RWPE2 (cell line): ENCODE data around the gene CD93.

ENCODE experiments used
- ATAC-seq: fragments of 200-7000 bp; cut with Tn5 transposase; 3 replicates; pipeline ENCODE4 v1.9.1; 2021; ENCODE audit warnings: low read depth
- DNase-seq: peaks from one replicate; pipeline ENCODE4 v3.0.0-alpha.2; 2020; ENCODE audit warnings: low spot score
- H3K27ac ChIP-seq: fragments of 450-650 bp; 2 replicates; pipeline ENCODE4 v1.5.1; 2017; ENCODE audit warnings: mild to moderate bottlenecking; ENCODE audit not compliant: poor library complexity, severe bottlenecking
- H3K27me3 ChIP-seq: fragments of 250-450 bp; sonication (Bioruptor Pico); 2 replicates; pipeline ENCODE4 v1.5.1; 2021; ENCODE audit warnings: mild to moderate bottlenecking, moderate library complexity; ENCODE audit not compliant: insufficient read depth, poor library complexity, severe bottlenecking
- H3K36me3 ChIP-seq: fragments of 250-450 bp; sonication (Bioruptor Pico); 2 replicates; pipeline ENCODE4 v1.5.1; 2020; ENCODE audit warnings: low read depth, mild to moderate bottlenecking, moderate library complexity
- H3K4me1 ChIP-seq: fragments of 250-450 bp; sonication (Bioruptor Pico); 2 replicates; pipeline ENCODE4 v1.5.1; 2021; ENCODE audit warnings: mild to moderate bottlenecking, moderate library complexity; ENCODE audit not compliant: insufficient read depth, poor library complexity, severe bottlenecking
- H3K4me3 ChIP-seq: fragments of 250-450 bp; sonication (Bioruptor Pico); 2 replicates; pipeline ENCODE4 v1.5.1; 2021; ENCODE audit warnings: mild to moderate bottlenecking, moderate library complexity; ENCODE audit not compliant: severe bottlenecking
- H3K9me3 ChIP-seq: fragments of 250-450 bp; sonication (Bioruptor Pico); 2 replicates; pipeline ENCODE4 v1.5.1; 2021; ENCODE audit warnings: mild to moderate bottlenecking, moderate library complexity; ENCODE audit not compliant: severe bottlenecking
- TF ChIP-seq, protein P1 (sequence below): fragments of 450-650 bp; IDR thresholded peaks from one replicate; pipeline ENCODE4 v1.5.1; 2017; ENCODE audit warnings: mild to moderate bottlenecking, moderate library complexity; ENCODE audit not compliant: poor library complexity, severe bottlenecking

CD93 gene

GRCh38 chr20:23101696-23102406 is 15.7 kb upstream of the CD93 start:
- Histone ChIP-seq H3K4me1 (peaks cover 30% of the 10 kb centered on the region), H3K9me3 (no peaks in the 10 kb centered on the region), H3K4me3 (no peak overlapping the region), H3K27me3 (no peaks in the 10 kb centered on the region), H3K27ac (no peak overlapping the region), H3K36me3 (no peaks in the 10 kb centered on the region)
- DNase-seq (no peak), ATAC-seq (no peak)
- TF ChIP-seq, protein P1, sequence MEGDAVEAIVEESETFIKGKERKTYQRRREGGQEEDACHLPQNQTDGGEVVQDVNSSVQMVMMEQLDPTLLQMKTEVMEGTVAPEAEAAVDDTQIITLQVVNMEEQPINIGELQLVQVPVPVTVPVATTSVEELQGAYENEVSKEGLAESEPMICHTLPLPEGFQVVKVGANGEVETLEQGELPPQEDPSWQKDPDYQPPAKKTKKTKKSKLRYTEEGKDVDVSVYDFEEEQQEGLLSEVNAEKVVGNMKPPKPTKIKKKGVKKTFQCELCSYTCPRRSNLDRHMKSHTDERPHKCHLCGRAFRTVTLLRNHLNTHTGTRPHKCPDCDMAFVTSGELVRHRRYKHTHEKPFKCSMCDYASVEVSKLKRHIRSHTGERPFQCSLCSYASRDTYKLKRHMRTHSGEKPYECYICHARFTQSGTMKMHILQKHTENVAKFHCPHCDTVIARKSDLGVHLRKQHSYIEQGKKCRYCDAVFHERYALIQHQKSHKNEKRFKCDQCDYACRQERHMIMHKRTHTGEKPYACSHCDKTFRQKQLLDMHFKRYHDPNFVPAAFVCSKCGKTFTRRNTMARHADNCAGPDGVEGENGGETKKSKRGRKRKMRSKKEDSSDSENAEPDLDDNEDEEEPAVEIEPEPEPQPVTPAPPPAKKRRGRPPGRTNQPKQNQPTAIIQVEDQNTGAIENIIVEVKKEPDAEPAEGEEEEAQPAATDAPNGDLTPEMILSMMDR: no peak

DNA sequence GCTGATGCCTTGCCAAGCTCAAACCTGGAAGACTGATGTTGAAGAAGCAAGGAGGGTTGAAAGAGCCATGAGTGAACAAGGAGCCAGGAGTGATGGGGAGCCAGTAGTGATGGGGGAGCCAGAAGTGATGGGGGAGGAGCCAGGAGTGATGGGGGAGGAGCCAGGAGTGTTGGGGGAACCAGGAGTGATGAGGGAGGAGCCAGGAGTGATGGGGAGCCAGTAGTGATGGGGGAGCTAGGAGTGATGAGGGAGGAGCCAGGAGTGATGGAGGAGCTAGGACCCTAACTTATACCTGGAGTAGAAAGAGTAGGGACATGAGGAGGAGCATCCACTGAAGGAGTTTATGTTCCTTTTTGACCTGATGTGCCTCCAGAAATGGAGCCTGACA is 14.6 kb upstream of the CD93 start:
- H3K27me3 ChIP-seq: no peaks in the 10 kb centered on the region
- peak overlapping the region; percentile 66 for H3K27ac ChIP-seq
- ATAC-seq: no peak
- TF ChIP-seq, protein P1: no peak
- H3K4me1 ChIP-seq: peaks cover 30% of the 10 kb centered on the region
- no peak for DNase-seq
- no peaks in the 10 kb centered on the region for H3K9me3 ChIP-seq
- H3K4me3 ChIP-seq: no peak overlapping the region
- H3K36me3 ChIP-seq: no peaks in the 10 kb centered on the region

DNA sequence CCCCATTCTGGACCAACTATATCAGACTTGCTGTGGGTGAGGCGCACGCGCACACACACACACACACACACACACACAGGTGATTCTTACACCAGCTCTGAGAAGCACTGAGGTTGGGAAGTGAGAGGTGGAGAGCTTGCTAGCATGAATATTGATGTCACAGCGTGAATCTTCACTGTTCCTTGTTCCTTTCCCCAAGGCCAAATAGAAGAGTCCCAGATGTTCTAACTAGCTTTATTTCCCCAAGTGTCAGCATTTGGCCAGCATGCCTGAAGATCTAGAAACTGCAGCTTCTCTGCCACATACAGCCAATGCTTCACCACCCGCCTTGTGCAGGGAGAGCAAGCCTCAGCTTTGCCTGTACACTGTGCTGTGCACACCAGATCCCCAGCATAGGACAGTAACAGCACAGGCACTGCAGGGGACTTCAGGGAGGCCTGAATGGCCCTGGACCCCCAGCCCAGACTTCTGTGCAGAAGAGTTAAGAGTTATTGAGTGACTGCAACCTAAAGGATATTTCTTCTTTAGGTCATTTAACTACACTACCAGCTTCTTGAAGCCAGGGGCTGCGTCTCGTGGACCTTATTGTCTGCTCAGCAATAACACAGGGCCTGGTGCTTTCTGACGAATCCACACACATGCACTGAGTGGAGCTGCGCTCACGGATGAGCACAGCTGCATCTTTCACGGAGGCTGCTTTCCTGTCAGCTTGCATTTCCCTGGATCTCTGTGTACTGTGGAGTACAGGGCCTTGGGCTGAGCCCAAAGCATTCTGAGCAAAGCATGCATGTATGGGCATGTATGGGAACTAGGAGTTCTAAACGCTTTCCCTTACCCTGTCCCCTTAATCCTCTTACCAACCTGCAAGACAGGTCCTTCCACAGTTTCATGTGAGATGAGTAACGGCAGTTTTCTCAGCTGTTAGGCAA is 13.9 kb upstream of the CD93 start:
- no peak for DNase-seq
- no peak overlapping the region for H3K4me3 ChIP-seq
- H3K9me3 ChIP-seq: no peaks in the 10 kb centered on the region
- ATAC-seq: peak; percentile 99
- peak overlapping the region; percentile 66 for H3K27ac ChIP-seq
- H3K36me3 ChIP-seq: no peaks in the 10 kb centered on the region
- TF ChIP-seq, protein P1: no peak
- peaks cover 35% of the 10 kb centered on the region for H3K4me1 ChIP-seq
- H3K27me3 ChIP-seq: no peaks in the 10 kb centered on the region

DNA sequence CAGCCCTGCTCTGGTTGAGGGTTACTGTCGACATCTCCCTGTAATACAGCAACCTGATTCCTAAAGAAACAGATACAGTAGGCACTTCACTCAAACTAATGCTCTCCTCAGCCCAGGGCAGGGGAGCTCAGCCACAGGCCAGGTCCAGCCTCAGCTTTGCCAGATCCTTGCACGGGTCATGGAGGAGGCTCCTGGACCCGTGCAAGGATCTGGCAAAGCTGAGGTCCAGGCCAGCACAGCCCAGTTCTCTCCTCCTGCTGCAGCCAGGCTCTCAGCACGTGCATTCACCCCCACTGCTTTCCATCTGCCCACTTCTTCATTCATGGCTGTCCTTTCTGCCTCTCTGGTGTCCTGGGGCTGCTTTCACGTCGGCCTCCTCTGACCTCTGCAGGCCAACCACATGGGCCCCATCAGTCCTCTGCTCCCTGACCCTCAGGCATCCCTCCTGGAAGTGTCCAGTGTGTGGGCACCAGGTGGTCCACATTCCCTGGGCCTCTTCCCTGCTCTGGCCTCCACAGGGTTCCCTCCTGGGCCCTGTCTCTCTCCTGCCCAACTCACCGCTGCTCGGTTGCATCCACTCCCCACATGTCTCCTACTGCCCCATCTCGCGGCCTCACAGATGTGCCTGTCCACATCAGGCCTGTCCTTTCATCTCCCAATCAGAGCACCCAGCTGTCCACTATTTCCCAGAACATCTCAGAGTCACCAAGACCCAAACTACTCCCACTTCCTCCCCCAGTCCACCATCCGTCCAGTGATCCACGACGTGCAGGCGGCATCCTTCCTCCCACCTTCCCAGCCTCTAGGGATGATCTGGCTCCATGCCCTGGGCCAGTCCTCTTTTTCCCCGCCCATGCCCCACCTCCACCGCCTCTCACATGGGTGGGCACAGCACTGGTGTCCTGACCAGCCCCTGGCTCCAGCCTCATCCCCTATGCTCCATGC is 11.8 kb upstream of the CD93 start:
- TF ChIP-seq, protein P1: no peak
- H3K27me3 ChIP-seq: no peaks in the 10 kb centered on the region
- no peak for ATAC-seq

More for the DNA sequence above, 11.8 kb upstream of the CD93 start:
- Histone ChIP-seq H3K9me3 (no peaks in the 10 kb centered on the region), H3K36me3 (no peaks in the 10 kb centered on the region), H3K27ac (no peak overlapping the region), H3K4me1 (peaks cover 37% of the 10 kb centered on the region), H3K4me3 (no peak overlapping the region)
- DNase-seq: no peak
